ENCODE results near the gene TRIM62.
"Not testable (repeated sequence)": the region's sequence is repeated elsewhere in the genome, so short reads cannot be mapped to it uniquely, and the experiment has no call there.

TRIM62 gene

DNA sequence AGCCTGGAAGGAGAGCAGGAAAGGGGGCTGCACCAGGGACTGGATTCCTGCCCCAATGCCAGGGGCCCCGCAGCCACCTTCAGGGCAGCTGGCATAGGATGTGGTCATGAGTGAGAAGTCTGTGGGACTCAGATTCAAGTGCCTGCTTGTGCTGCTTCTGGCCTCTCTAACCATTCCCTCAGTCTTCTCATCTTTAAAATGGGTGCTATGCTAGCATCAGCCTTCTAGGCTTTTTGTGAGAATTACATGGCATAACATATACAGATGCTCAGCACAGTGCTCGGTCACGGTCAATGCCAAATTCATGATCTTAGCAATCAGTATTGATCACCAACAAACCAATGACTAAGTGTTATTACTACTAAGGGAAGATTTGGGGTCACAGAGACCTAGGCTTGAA, 23.5 kb downstream of the TRIM62 start:
- DNase-seq: no peak

DNA sequence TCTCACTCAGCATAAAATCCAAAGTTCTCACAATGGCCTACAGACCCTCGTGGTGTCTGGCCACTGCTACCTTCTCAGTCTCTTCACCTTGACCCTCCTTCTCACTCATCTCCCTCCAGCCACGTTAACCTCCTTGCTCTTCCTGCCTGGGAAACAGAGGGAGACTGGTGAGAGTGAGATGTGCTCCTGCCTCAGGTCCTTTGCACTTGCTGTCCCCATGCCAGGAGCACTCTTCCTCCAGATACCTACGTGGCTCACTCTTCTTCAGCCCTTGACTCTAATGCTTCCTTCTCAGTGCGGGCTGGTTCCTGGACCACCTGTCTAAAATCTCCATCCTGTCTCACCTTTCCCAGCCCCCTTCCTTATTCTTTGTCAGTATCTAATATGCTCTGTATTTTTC, 24.7 kb downstream of the TRIM62 start:
- DNase-seq: no peak

- no peak for DNase-seq
These were observed 25.8 kb downstream of the TRIM62 start for GRCh38 chr1:33155877-33156538.

DNA sequence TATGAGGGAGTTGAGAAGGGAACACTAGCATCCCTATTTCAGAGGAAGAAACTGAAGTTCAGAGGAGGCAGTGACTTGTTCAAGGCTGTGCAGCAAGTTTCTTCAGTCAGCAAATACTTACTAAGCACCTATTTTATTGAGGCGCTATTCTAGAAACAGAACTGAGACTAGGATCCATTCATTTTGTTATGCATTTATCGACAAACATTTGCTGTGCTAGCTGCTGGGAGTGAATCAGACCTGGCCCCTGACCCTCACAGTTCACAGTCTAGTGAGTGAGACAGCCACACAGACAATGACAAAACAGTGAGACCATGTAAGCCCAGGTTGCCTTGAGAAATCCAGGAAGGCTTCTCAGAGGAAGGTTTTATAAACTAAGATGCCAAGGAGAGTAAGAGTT, 28.2 kb downstream of the TRIM62 start:
- no peak for DNase-seq

- DNase-seq: no peak
These were observed 29.0 kb downstream of the TRIM62 start for GRCh38 chr1:33152685-33153432.

GRCh38 chr1:33151116-33151515, 30.7 kb downstream of the TRIM62 start:
- DNase-seq: no peak

DNA sequence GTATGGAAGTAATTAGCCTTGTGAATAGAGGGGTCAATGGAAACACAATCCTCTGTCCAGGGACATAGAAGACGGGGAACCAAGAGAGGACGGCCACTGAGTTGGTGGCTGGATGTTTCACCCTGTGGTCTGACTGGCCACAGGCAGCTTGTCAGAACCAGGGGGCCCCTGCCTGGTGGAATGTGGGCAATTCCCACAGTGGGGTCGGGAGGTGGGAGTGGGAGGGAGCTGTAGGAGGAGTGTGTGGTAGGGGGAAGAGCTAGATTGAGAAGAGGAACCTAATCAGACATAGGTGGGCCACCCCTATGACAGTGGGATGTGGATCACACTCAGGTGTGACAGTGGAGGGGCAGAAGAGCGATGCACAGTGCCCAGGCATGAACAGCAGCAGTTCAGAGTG, 31.3 kb downstream of the TRIM62 start:
- DNase-seq: no peak

DNA sequence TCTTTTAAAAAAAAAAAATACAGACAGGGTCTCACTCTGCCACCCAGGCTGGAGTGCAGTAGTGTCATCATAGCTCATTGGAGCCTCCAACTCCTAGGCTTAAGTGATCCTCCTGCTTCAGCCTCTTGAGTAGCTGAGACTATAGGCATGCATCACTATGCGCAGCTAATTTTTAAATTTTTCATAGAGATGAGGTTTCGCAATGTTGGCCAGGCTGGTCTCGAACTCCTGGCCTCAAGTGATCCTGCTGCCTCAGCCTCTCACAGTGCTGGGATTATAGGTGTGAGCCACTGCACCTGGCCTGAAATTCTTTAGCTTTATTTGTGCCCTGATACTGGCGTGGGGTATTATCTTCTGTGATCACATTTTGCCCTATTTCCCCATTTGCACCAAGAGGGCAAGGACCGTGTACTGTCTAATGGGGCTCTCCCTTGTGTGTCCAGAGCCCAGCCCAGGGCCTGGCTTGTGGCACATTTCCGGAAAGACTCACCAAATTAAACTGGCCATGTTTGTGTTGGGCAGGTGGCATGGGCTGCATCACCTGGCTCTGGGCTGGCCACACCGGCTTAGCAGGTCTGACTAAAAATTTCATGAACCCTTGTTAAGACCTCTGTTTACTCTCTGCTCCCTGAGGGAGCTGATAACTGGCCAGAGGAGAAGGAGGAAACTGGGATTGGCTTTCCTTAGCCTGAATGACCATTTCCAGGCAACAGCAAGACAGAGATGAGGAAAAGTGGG, 32.2 kb downstream of the TRIM62 start:
- DNase-seq: no peak

DNA sequence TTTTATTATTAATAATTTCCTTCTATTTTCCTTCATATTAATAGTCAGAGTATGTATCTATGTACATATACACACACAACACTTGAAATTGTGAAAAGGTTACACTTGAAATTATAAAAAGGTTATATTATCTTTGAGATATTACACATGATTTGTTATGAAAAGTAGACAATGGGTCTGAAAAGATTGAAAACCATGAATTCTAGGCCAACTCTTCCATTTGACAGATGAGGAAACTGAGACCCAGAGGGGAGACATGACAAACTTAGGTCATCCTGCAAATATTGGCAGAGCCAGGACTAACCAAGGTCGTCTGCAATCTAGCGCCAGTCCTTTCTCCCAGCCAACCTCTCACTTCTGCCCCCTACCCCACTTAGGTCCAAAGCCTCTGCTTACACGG, 33.2 kb downstream of the TRIM62 start:
- no peak for DNase-seq

- DNase-seq: no peak
These were observed 33.9 kb downstream of the TRIM62 start for GRCh38 chr1:33147997-33148314.

DNA sequence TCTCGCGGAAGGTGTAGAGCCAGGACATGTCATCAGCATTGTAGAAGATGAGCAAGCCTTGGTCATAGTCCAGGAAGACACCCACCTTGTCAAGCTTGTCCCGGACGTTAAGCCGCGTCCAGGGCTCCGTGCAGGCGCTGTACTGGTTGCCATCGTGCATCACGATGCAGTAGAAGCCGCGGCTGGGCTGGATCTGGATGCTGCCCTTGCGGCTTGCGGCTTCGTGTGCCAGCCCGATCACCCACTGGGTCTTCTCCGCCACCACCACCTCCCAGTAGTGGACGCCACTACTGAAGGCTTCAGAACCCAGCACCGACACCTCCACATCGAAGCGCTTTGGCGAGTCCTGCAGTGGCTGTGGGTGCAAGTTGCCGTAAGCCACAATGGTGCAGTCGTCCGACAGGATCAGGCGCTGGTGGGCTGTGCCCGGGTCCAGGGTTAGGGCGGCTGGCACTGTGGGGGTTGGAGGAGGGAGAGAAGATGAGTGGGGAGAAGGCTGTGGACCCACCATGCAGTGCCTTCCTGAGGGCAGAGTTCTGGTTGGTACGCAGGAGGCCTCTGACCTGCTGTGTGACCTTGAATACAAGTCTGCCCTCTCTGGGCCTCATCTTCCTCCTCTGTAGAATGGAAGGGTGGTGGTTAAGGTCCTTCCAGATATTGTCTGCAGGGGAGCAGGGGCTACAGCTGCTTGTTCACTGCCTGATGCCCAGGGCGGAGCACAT, 34.4 kb downstream of the TRIM62 start:
- no peak for DNase-seq

- DNase-seq: no peak
These were observed 35.8 kb downstream of the TRIM62 start for GRCh38 chr1:33146003-33146402.

- no peak for DNase-seq
These were observed 38.1 kb downstream of the TRIM62 start for GRCh38 chr1:33143698-33144097.

DNA sequence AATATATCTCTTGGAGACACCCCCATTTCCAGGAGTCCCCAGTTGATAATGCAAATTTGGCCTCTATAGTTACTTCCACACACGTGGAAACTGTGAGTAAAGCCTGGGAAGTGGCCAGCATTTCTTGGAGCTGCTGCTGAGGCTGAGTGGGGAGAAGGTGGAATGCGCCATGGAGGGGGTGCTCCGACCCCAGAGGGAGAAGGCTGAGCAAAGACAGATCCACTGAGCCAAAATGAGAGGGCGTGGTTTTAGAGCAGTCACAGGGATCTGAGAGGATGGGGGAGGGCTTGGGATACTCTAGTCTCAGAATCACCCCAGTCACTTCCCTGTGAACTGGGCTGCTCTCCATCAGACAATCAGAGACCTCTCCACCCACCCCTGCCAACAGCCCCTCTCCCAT, 38.7 kb downstream of the TRIM62 start:
- no peak for DNase-seq

DNA sequence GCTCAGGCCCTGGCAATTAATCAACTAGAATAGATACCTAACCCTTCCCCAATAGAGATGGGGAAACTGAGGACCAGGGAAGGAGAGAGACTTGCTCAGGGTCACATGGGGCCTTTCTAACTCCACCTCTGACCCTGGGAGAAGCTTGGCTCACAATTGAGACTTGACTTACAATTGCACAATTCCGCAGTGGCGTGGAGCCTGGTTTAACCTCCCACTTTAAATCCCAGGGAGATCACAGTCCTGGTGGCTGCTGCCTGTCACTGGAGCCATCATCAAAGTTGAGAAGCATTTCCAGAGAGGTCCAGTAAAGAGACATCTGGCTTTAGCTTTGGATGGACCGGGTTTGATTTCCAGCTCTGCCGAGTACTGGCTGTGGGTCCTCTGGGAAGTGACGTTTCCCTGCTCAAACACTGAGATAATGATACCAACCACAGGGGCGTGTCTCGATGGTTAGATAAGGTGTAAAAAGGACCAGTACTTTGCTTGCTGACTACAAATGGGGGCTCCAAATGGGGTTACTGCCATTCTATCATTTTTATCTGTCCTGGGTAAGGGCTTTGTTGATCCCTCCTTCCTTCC, 39.3 kb downstream of the TRIM62 start:
- no peak for DNase-seq

GRCh38 chr1:33141781-33142180, 40.1 kb downstream of the TRIM62 start:
- DNase-seq: no peak

DNA sequence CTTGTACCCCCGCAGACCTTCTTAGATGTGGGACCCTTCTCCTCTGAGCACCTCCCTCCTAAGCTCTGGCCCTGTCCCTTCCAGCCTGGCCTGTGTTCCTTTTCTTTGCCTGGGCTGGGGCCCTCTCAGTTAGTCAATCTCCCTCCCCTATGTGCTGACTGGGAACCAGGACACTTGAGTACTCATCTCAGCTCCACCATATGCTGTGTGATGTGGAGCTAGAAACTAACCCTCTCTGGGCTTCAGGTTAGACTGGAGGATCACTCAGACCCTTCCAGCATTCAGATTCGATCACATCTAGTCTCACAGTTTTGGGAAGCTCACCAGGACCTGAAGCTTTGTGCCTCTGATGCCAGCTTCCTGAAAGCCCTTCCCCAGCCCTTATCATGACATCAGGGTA, 40.6 kb downstream of the TRIM62 start:
- DNase-seq: no peak

GRCh38 chr1:33140153-33141149, 41.4 kb downstream of the TRIM62 start:
- DNase-seq: no peak

- no peak for DNase-seq
These were observed 44.0 kb downstream of the TRIM62 start for GRCh38 chr1:33137800-33138199.

DNA sequence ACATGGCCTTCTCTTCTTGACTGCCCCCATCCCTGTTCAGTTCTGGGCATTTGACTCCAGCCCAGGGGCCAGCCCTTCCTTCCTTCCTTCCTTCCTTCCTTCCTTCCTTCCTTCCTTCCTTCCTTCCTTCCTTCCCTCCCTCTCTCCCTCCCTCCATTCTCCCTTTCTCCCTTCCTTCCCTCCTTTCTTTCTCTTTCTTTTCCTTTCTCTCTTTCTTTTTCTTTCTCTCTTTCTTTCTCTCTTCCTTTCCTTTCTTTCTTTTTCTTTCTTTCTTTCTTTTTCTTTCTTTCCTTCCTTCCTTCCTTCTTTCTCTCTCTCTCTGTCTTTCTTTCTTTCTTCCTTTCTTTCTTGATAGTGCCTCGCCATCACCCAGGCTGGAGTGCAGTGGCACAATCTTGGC, 45.8 kb downstream of the TRIM62 start:
- DNase-seq: not testable (repeated sequence)

DNA sequence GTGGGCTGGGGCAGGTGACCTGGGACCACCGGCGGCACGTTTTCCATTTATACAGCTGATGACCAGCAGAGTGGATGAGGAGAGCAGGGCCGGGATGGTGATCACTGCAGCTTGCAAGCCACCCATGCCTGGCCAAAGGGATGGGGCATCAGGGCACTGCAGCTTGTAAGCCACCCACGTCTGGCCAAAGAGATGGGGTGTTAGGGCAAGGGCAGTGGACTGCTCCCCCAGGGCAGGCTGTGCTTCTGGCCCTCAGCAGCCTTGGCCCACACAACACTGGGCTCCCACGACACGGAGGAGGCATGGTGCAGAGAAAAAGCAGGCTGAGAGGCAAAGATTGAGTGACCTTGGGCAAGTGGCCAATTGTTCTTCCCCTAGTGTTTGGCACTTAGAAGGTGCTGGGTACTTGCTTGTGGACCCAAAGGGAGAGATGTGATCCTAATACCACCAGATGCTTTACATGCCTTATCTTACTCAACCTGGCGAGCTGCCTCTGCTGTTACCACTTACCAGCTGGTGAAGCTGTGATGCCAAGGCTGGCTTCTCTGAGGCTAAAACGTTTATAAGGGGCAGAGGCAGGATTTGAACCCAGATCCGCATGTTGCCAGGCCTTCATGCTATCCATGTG, 48.3 kb downstream of the TRIM62 start:
- DNase-seq: no peak
